T-cell (primary cell): ENCODE data around the gene HK3. TPM values are rescaled to one million over a fixed set of nuclear protein-coding genes. Genes with fewer than 3 reads are reported as not detected.

Source experiments
- ATAC-seq, 4 experiments: fragments of 200-7000 bp in 3 of 4; fragments of 150-1000 bp in 1 of 4; cut with Tn5 transposase; replicated peaks in 1 of 4; 1 replicate in 3 of 4; 2 replicates in 1 of 4; pipeline ENCODE4 v1.10.0; 2021; ENCODE audit warnings: moderate library complexity in 3 of 4, mild to moderate bottlenecking in 2 of 4, moderate number of reproducible peaks in 1 of 4
- CTCF ChIA-PET, 2 donors: fragments of 300-600 bp; sonication (Branson Sonifier 250); formaldehyde crosslinking; loops; one replicate each; lab custom pipeline; 2022; ENCODE audit warnings: antibody characterized with exemption in 2 of 2; lab: Charles Lee
- POLR2A ChIA-PET, 2 donors: fragments of 300-600 bp; sonication (Branson Sonifier 250); formaldehyde crosslinking; loops; one replicate each; lab custom pipeline; 2022; ENCODE audit warnings: antibody characterized with exemption in 2 of 2; lab: Charles Lee
- DNase-seq, 35 experiments: peaks; one replicate each; pipeline versions ENCODE4 v3.0.0 to v3.0.0-alpha.2; 2013 to 2023
- H3K27ac ChIP-seq: one replicate; pipeline ENCODE4 v1.5.1; 2013; ENCODE audit warnings: low read length
- H3K27me3 ChIP-seq, 2 experiments: replicated peaks in 1 of 2; 1 replicate in 1 of 2; 2 replicates in 1 of 2; pipeline versions ENCODE4 v1.6.1 to v1.7.0; 2013; ENCODE audit warnings: low read length in 1 of 2, mixed read lengths in 1 of 2; ENCODE audit not compliant: control insufficient read depth in 2 of 2, insufficient read depth in 2 of 2; ENCODE audit errors: extremely low read depth in 1 of 2
- H3K36me3 ChIP-seq, 2 donors: 1 replicate in 1 of 2; 2 replicates in 1 of 2; pipeline versions ENCODE4 v1.6.1 to v1.7.0; 2013; ENCODE audit warnings: low read length in 1 of 2; ENCODE audit not compliant: control insufficient read depth in 2 of 2, insufficient read depth in 1 of 2; ENCODE audit errors: extremely low read depth in 1 of 2
- H3K4me1 ChIP-seq, 2 experiments: 1 replicate in 1 of 2; 2 replicates in 1 of 2; pipeline versions ENCODE4 v1.6.1 to v1.7.0; 2013; ENCODE audit warnings: low read length in 2 of 2, mixed read lengths in 1 of 2; ENCODE audit not compliant: insufficient read depth in 2 of 2, control insufficient read depth in 1 of 2; ENCODE audit errors: extremely low read depth in 1 of 2
- H3K4me3 ChIP-seq, 2 donors: 1 replicate in 1 of 2; 2 replicates in 1 of 2; pipeline versions ENCODE4 v1.5.1 to v1.7.0; 2013; ENCODE audit warnings: mild to moderate bottlenecking in 2 of 2, low read length in 1 of 2, moderate library complexity in 1 of 2; ENCODE audit not compliant: control insufficient read depth in 1 of 2; ENCODE audit errors: extremely low read depth in 1 of 2
- H3K9me3 ChIP-seq: 2 replicates; pipeline ENCODE4 v1.7.0; 2013
- H3K27ac Mint-ChIP-seq, 2 donors: one replicate each; pipeline ENCODE4 v1.8.0; 2020 to 2021; ENCODE audit warnings: mild to moderate bottlenecking in 2 of 2, mixed read lengths in 2 of 2
- H3K27me3 Mint-ChIP-seq, 2 donors: one replicate each; pipeline ENCODE4 v1.8.0; 2021 to 2022; ENCODE audit warnings: mixed read lengths in 2 of 2
- H3K36me3 Mint-ChIP-seq: one replicate; pipeline ENCODE4 v1.8.0; 2021; ENCODE audit warnings: mixed read lengths
- H3K4me1 Mint-ChIP-seq, 3 donors: one replicate each; pipeline ENCODE4 v1.8.0; 2020 to 2022; ENCODE audit warnings: mixed read lengths in 3 of 3, mild to moderate bottlenecking in 1 of 3
- H3K4me3 Mint-ChIP-seq, 3 donors: one replicate each; pipeline ENCODE4 v1.8.0; 2020 to 2022; ENCODE audit warnings: mild to moderate bottlenecking in 3 of 3, mixed read lengths in 3 of 3, moderate library complexity in 3 of 3
- H3K9me3 Mint-ChIP-seq, 3 donors: one replicate each; pipeline ENCODE4 v1.8.0; 2020 to 2022; ENCODE audit warnings: mixed read lengths in 3 of 3
- WGBS: methylation state at CpG from one replicate; pipeline ENCODE4 v1.1.5; 2013; ENCODE audit warnings: missing lambda C conversion rate; ENCODE audit not compliant: insufficient coverage; 5-methylcytosine and 5-hydroxymethylcytosine counted together
- total RNA-seq, 35 experiments: library from RNA in 6 of 35; stranded (reverse) in 6 of 35; fragments of 120-200 nt in 1 of 35; gene quantifications; one replicate each; pipeline versions ENCODE4 v1.2.1 to v1.2.4 and lab custom pipeline; 2013 to 2026

HK3 gene
- total RNA-seq, 5 donors from 2014 or later (not counting 1 experiment from before 2014, with no cell fraction given): 0.16 to 0.85 (median 0.44) TPM

DNA sequence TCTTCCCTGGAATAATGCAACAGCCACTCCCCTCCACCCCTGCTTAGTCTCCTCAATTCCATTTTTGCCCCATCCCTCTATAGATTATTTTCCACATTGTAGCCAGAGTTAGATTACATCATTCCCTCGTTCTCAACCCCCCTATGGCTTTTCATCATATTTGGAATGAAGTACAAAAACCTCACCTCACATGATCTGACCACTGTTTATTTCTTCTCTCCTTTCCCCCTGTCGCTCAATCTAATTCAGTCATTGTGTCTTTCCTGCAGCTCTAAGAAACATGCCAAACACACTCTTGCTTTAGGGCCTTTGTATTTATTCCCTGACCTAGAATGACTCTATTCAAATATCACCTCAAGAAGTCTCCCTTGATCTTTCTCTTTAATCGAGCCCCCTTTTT lies 22.6 kb upstream of the HK3 start:
- DNase-seq (no peak), ATAC-seq (no peak)
- Mint-ChIP-seq H3K9me3 (no peaks in the 10 kb centered on the region), H3K36me3 (peaks cover 41% of the 10 kb centered on the region), H3K27ac (no peak overlapping the region), H3K4me3 (no peak overlapping the region), H3K4me1 (peaks cover 2 to 31% (median 6%) of the 10 kb centered on the region in 3 donors), H3K27me3 (no peaks in the 10 kb centered on the region)
- CTCF ChIA-PET: interaction anchor here in 1 of 2 donors (0.6 kb wide), 1 partner anchor 107 kb away, joined by 3 read pairs; no protein-coding TSS in a partner anchor
- Histone ChIP-seq H3K4me3 (no peak overlapping the region), H3K9me3 (no peaks in the 10 kb centered on the region), H3K4me1 (no peaks in the 10 kb centered on the region), H3K36me3 (peaks cover 7 to 16% of the 10 kb centered on the region in 2 donors), H3K27me3 (no peaks in the 10 kb centered on the region), H3K27ac (no peak overlapping the region)
- POLR2A ChIA-PET: no interaction called here
- WGBS: 100% methylated on average over 2 of the region's 3 CpGs

GRCh38 chr5:176918613-176919012 lies 19.5 kb upstream of the HK3 start:
- H3K36me3 ChIP-seq: peaks cover 5 to 23% of the 10 kb centered on the region in 2 donors
- 98% methylated on average over 5 of the region's 6 CpGs for WGBS
- H3K27ac ChIP-seq: no peak overlapping the region
- Mint-ChIP-seq H3K9me3 (no peaks in the 10 kb centered on the region), H3K27me3 (no peaks in the 10 kb centered on the region), H3K4me3 (no peak overlapping the region), H3K4me1 (peaks cover 2 to 34% (median 4%) of the 10 kb centered on the region in 3 donors), H3K27ac (no peak overlapping the region), H3K36me3 (peaks cover 39% of the 10 kb centered on the region)
- no peaks in the 10 kb centered on the region for H3K27me3 ChIP-seq
- DNase-seq: no peak
- H3K4me1 ChIP-seq: no peaks in the 10 kb centered on the region
- CTCF ChIA-PET: no interaction called here
- no peak overlapping the region for H3K4me3 ChIP-seq
- POLR2A ChIA-PET: no interaction called here
- no peak for ATAC-seq
- H3K9me3 ChIP-seq: no peaks in the 10 kb centered on the region

DNA sequence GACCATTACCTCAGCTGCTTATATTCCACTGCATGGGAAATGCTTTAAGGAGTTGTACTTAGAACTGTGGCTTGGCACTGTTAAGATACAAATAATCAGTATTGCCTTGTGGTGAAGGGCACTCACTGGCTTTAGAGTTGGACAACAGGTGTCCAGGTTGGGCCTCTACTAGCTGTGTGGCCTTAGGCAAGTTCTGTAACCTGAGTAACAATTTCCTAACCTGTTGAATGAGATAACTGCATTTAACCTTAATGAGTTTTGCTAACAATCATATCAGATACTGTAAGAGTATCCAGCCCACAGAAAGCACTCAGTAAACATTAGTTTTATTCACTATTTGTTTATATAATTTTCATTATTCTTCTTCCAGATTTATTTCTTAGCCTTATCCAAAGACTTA lies 17.2 kb upstream of the HK3 start:
- Histone ChIP-seq H3K27ac (no peak overlapping the region), H3K4me1 (no peaks in the 10 kb centered on the region), H3K36me3 (peaks cover 6 to 33% of the 10 kb centered on the region in 2 donors), H3K4me3 (no peak overlapping the region), H3K9me3 (no peaks in the 10 kb centered on the region), H3K27me3 (no peaks in the 10 kb centered on the region)
- ChIA-PET POLR2A (interaction anchor here in 1 of 2 donors (0.6 kb wide), 1 partner anchor 602 kb away, joined by 3 read pairs; no protein-coding TSS in a partner anchor), CTCF (interaction anchor here (0.7 kb wide), 2 partner anchors 30 to 1143 kb away, joined by 3 to 6 read pairs; no protein-coding TSS in a partner anchor)
- Mint-ChIP-seq H3K9me3 (no peaks in the 10 kb centered on the region), H3K27me3 (no peaks in the 10 kb centered on the region), H3K27ac (no peak overlapping the region), H3K4me3 (no peak overlapping the region), H3K4me1 (peaks cover 0 to 24% (median 2%) of the 10 kb centered on the region in 3 donors), H3K36me3 (peaks cover 33% of the 10 kb centered on the region)
- ATAC-seq (no peak), DNase-seq (no peak)

DNA sequence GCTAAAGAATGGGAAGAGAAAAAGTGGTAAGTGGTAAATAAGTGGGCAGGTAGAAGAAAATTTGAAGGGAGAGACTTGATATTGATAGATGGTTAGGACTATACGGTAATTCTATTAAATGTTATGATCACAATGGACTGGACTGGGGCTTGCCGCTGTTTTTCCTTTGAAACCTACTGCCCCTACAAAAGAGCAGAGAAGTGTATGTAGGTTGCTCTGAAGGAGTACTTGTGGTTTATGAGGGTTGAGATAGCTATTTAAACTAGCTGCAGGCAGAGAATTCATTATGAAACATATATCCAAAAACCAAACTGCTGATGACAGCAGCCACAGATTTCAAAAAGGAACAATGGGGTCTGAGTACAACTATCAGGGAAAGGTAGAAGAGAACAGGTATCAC lies 16.8 kb upstream of the HK3 start:
- POLR2A ChIA-PET: interaction anchor here in 1 of 2 donors (0.6 kb wide), 1 partner anchor 602 kb away, joined by 3 read pairs; no protein-coding TSS in a partner anchor
- Mint-ChIP-seq H3K27me3 (no peaks in the 10 kb centered on the region), H3K36me3 (peaks cover 31% of the 10 kb centered on the region), H3K4me3 (no peak overlapping the region), H3K9me3 (no peaks in the 10 kb centered on the region), H3K4me1 (peaks cover 0 to 24% (median 2%) of the 10 kb centered on the region in 3 donors), H3K27ac (no peak overlapping the region)
- no peak overlapping the region for H3K4me3 ChIP-seq
- DNase-seq (no peak), ATAC-seq (no peak)
- CTCF ChIA-PET: interaction anchor here (0.7 kb wide), 2 partner anchors 31 to 1143 kb away, joined by 3 to 6 read pairs; no protein-coding TSS in a partner anchor
- H3K9me3 ChIP-seq: no peaks in the 10 kb centered on the region
- H3K36me3 ChIP-seq: peaks cover 6 to 37% of the 10 kb centered on the region in 2 donors
- no peaks in the 10 kb centered on the region for H3K4me1 ChIP-seq
- WGBS: no CpG with 5 or more reads among the region's 2 CpGs
- H3K27me3 ChIP-seq: no peaks in the 10 kb centered on the region
- H3K27ac ChIP-seq: no peak overlapping the region

GRCh38 chr5:176912115-176912514 lies 13.0 kb upstream of the HK3 start:
- Histone ChIP-seq H3K4me1 (no peaks in the 10 kb centered on the region), H3K27ac (no peak overlapping the region), H3K9me3 (no peaks in the 10 kb centered on the region), H3K36me3 (peaks cover 6 to 52% of the 10 kb centered on the region in 2 donors), H3K27me3 (no peaks in the 10 kb centered on the region), H3K4me3 (no peak overlapping the region)
- H3K27ac Mint-ChIP-seq: peak overlapping the region in 1 of 2 donors; percentile 31
- ChIA-PET POLR2A (no interaction called here), CTCF (no interaction called here)
- peaks cover 37% of the 10 kb centered on the region for H3K36me3 Mint-ChIP-seq
- no CpG with 5 or more reads among the region's 2 CpGs for WGBS
- no peak overlapping the region for H3K4me3 Mint-ChIP-seq
- H3K27me3 Mint-ChIP-seq: no peaks in the 10 kb centered on the region
- no peak for ATAC-seq
- H3K4me1 Mint-ChIP-seq: peaks cover 0 to 16% (median 0%) of the 10 kb centered on the region in 3 donors
- H3K9me3 Mint-ChIP-seq: no peaks in the 10 kb centered on the region
- DNase-seq: no peak

- POLR2A ChIA-PET: no interaction called here
- peaks cover 55% of the 10 kb centered on the region for H3K36me3 Mint-ChIP-seq
These were observed 9.7 kb upstream of the HK3 start for GRCh38 chr5:176908675-176909368.

More at GRCh38 chr5:176908675-176909368, 9.7 kb upstream of the HK3 start:
- WGBS: no CpG with 5 or more reads among the region's 5 CpGs
- Histone ChIP-seq H3K27me3 (no peaks in the 10 kb centered on the region), H3K27ac (no peak overlapping the region), H3K4me1 (no peaks in the 10 kb centered on the region), H3K36me3 (peaks cover 10 to 77% of the 10 kb centered on the region in 2 donors), H3K4me3 (no peak overlapping the region), H3K9me3 (no peaks in the 10 kb centered on the region)
- no peak for ATAC-seq
- Mint-ChIP-seq H3K4me1 (peaks cover 0 to 3% (median 0%) of the 10 kb centered on the region in 3 donors), H3K9me3 (no peaks in the 10 kb centered on the region), H3K4me3 (no peak overlapping the region), H3K27me3 (no peaks in the 10 kb centered on the region), H3K27ac (peak overlapping the region in 1 of 2 donors; percentile 14)
- CTCF ChIA-PET: no interaction called here
- no peak for DNase-seq
